GM12892 (cell line): ENCODE data around the gene ERBB2.

ENCODE experiments used
- POLR2A ChIP-seq: IDR thresholded peaks from 2 replicates; pipeline ENCODE4 v1.6.1; 2011; ENCODE audit warnings: low read depth, low read length, control low read depth
- POLR2AphosphoS5 ChIP-seq: IDR thresholded peaks from 2 replicates; pipeline ENCODE4 v1.6.1; 2011; ENCODE audit warnings: low read depth, low read length, control low read depth

- no peak for TF ChIP-seq POLR2A
- no peak for TF ChIP-seq POLR2AphosphoS5
These were observed 20.2 kb upstream of the ERBB2 start for GRCh38 chr17:39679521-39680192.
